SU-DHL-6 (cell line): ENCODE data around the gene TNFRSF1B.

Source experiments
- H2AFZ ChIP-seq: fragments of 200-600 bp; sonication (generic); 2 replicates; pipeline ENCODE4 v1.6.1; 2014; ENCODE audit warnings: low read depth, mild to moderate bottlenecking, moderate library complexity, mixed read lengths, antibody characterized with exemption, low read length; ENCODE audit not compliant: severe bottlenecking
- H3F3A ChIP-seq: fragments of 200-600 bp; shearing (Covaris generic); 2 replicates; pipeline ENCODE4 v1.6.0; 2016; ENCODE audit warnings: antibody characterized with exemption, mild to moderate bottlenecking; ENCODE audit not compliant: insufficient read depth
- H3K27ac ChIP-seq: fragments of 200-600 bp; sonication (generic); 2 replicates; pipeline ENCODE4 v1.5.1; 2016; ENCODE audit warnings: low read depth, mild to moderate bottlenecking, low read length, moderate library complexity, mixed read lengths
- H3K27me3 ChIP-seq: fragments of 200-600 bp; sonication (generic), shearing (Covaris generic); 2 replicates; pipeline ENCODE4 v1.6.0; 2014; ENCODE audit warnings: mild to moderate bottlenecking, low read length
- H3K36me3 ChIP-seq: fragments of 200-600 bp; sonication (generic); 2 replicates; pipeline ENCODE4 v1.6.1; 2014; ENCODE audit warnings: mild to moderate bottlenecking, low read length, mixed read lengths
- H3K4me2 ChIP-seq: fragments of 300-600, 200-600 bp; shearing (Covaris generic), sonication (generic); 2 replicates; pipeline ENCODE4 v1.6.0; 2014; ENCODE audit warnings: low read length, low read depth, mild to moderate bottlenecking; ENCODE audit not compliant: poor library complexity, severe bottlenecking
- H3K4me3 ChIP-seq: fragments of 200-600 bp; sonication (generic); 2 replicates; pipeline ENCODE4 v1.5.1; 2014; ENCODE audit warnings: antibody characterized with exemption, low read length, mild to moderate bottlenecking, mixed read lengths; ENCODE audit not compliant: insufficient read depth, poor library complexity, severe bottlenecking
- H3K79me2 ChIP-seq: fragments of 200-600 bp; sonication (generic); 2 replicates; pipeline ENCODE4 v1.6.1; 2014; ENCODE audit warnings: mild to moderate bottlenecking, low read length, moderate library complexity; ENCODE audit not compliant: insufficient read depth
- H3K9ac ChIP-seq: fragments of 200-600 bp; sonication (generic); 2 replicates; pipeline ENCODE4 v1.7.0; 2014; ENCODE audit warnings: mild to moderate bottlenecking, low read length
- H3K9me2 ChIP-seq: fragments of 200-600 bp; sonication (generic); replicated peaks from 2 replicates; pipeline ENCODE4 v1.6.1; 2014; ENCODE audit warnings: low read length; ENCODE audit not compliant: insufficient read depth
- H3K9me3 ChIP-seq: fragments of 200-600 bp; sonication (generic); 2 replicates; pipeline ENCODE4 v1.6.1; 2014; ENCODE audit warnings: low read length, mixed read lengths; ENCODE audit not compliant: insufficient read depth
- H4K20me1 ChIP-seq: fragments of 200-600 bp; sonication (generic); 2 replicates; pipeline ENCODE4 v1.6.1; 2014; ENCODE audit warnings: low read depth, mild to moderate bottlenecking, antibody characterized with exemption, low read length, moderate library complexity, mixed read lengths
- EZH2phosphoT487 ChIP-seq: fragments of 200-600 bp; sonication (generic), shearing (Covaris generic); conservative IDR thresholded peaks from 2 replicates; pipeline ENCODE4 v1.6.1; 2018; ENCODE audit warnings: mild to moderate bottlenecking, antibody characterized with exemption, low read length, moderate library complexity, mixed read lengths
- TF ChIP-seq, protein P1 (sequence below): fragments of 200-600 bp; sonication (generic); IDR thresholded peaks from one replicate; pipeline ENCODE4 v1.5.1; 2017; ENCODE audit warnings: antibody characterized with exemption, mild to moderate bottlenecking, low read length, moderate library complexity; ENCODE audit not compliant: insufficient read depth, poor library complexity, severe bottlenecking

Gene TNFRSF1B

DNA sequence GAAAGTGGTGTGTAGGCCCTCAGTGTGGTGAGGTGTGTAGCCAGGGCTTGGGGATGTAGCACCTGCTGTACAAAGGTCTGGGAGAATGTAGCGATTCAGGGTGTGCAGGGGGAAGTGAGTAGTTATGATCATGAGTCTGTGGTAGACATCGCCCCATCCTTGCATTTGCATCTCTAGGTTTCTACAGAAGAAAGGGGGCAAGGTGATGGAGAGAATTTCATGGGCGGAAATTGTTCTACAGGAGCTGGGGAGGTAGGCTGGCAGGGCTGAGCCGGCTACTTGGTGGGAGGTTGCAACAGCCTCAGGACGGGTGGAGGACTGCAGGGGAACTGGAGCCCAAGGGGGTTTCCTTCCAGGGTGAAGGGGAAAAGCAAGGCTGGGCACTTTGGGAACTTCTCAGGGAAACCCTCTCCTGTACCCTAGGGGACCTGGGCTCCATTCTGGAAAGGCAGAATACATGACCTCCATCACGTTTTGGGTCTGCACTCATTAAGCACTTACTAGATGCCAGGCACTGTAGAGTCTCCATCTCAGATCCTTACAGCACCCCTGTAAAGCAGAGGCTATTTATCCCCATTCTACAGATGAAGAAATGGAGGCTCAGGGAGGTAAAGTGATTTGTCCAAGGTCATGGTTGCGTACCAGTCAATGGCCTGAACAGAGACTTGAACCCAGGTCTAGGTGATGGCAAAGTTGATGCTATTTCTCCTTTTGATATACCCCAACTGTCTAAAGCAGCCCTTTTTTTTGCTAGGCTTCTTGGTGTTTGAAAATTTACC lies 14.5 kb upstream of the TNFRSF1B start:
- H3K4me2 ChIP-seq, result peak overlapping the region; percentile 77
- peak overlapping the region; percentile 94 for H3K27ac ChIP-seq
- TF ChIP-seq, protein P1, sequence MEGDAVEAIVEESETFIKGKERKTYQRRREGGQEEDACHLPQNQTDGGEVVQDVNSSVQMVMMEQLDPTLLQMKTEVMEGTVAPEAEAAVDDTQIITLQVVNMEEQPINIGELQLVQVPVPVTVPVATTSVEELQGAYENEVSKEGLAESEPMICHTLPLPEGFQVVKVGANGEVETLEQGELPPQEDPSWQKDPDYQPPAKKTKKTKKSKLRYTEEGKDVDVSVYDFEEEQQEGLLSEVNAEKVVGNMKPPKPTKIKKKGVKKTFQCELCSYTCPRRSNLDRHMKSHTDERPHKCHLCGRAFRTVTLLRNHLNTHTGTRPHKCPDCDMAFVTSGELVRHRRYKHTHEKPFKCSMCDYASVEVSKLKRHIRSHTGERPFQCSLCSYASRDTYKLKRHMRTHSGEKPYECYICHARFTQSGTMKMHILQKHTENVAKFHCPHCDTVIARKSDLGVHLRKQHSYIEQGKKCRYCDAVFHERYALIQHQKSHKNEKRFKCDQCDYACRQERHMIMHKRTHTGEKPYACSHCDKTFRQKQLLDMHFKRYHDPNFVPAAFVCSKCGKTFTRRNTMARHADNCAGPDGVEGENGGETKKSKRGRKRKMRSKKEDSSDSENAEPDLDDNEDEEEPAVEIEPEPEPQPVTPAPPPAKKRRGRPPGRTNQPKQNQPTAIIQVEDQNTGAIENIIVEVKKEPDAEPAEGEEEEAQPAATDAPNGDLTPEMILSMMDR, result no peak
- no peak for TF ChIP-seq EZH2phosphoT487

DNA sequence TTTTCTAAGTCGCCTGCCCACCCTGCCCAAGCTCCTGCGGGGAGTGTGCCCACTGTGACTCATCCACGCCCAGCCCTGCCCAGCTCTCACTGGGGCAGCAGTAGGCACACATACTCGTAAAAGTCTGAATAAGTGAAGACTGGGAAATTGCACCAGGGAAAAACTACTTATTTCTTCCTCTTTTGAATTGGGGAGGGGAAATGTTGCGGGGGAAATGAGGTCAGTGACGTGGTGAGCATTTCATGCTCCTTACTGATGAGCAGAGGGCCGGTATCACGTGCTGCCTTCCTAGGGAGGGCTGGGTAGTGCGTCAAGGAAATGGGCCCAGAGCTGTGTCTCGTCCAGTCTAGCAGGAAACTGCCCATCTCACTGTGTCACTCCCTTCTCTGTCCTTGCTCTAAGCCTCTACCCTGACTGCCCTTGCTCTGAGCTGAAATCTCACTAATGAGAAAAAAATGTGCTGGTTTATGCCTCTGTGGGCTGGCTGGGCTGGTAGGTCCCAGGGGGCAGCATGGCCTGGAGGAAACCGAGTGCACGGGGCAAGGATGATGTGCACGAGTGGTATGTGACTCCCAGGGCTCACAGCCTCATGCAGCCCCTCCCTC lies 13.5 kb upstream of the TNFRSF1B start:
- H3K4me2 ChIP-seq, result no peak overlapping the region

More for the DNA sequence above, 14.5 kb upstream of the TNFRSF1B start:
- H3K9ac ChIP-seq, result no peak overlapping the region
- no peaks in the 10 kb centered on the region for H4K20me1 ChIP-seq
- H3K79me2 ChIP-seq, result no peaks in the 10 kb centered on the region
- peaks cover 38% of the 10 kb centered on the region for H3F3A ChIP-seq
- H3K9me3 ChIP-seq, result no peaks in the 10 kb centered on the region
- no peaks in the 10 kb centered on the region for H3K36me3 ChIP-seq
- no peaks in the 10 kb centered on the region for H3K9me2 ChIP-seq
- no peak overlapping the region for H3K4me3 ChIP-seq
- H2AFZ ChIP-seq, result no peak overlapping the region
- H3K27me3 ChIP-seq, result no peaks in the 10 kb centered on the region

DNA sequence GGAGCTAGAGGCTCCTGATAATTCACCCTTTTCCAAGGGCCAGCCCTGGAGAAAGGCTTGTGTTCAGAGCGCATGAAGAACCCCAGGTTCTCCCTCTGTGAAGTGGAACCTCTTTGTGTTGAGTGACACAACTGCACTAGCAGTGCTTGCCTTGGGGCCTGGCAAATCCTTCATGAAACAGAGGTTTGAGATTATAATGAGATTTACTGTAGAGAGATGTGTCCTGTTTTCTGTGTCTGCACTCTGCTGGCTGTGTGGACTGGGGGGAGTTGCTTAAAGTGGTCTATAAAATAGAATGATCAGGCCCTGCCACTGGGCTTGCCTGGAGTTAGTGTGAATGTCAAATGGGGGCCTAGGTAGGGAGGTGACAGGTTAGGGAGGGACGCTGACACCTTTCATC lies 11.5 kb upstream of the TNFRSF1B start:
- H3K9me3 ChIP-seq, result no peaks in the 10 kb centered on the region
- no peaks in the 10 kb centered on the region for H3K79me2 ChIP-seq
- H2AFZ ChIP-seq, result no peak overlapping the region
- no peak overlapping the region for H3K4me3 ChIP-seq
- H3K9me2 ChIP-seq, result no peaks in the 10 kb centered on the region
- H3F3A ChIP-seq, result peaks cover 22% of the 10 kb centered on the region
- no peak overlapping the region for H3K9ac ChIP-seq
- no peak overlapping the region for H3K4me2 ChIP-seq
- no peaks in the 10 kb centered on the region for H3K27me3 ChIP-seq
- H4K20me1 ChIP-seq, result no peaks in the 10 kb centered on the region
- no peak overlapping the region for H3K27ac ChIP-seq
- TF ChIP-seq, protein P1, result no peak
- no peak for TF ChIP-seq EZH2phosphoT487
- no peaks in the 10 kb centered on the region for H3K36me3 ChIP-seq

More for the DNA sequence above, 13.5 kb upstream of the TNFRSF1B start:
- Histone ChIP-seq H3K9me2 (no peaks in the 10 kb centered on the region), H3K4me3 (no peak overlapping the region), H2AFZ (no peak overlapping the region), H3K79me2 (no peaks in the 10 kb centered on the region), H3K9me3 (no peaks in the 10 kb centered on the region), H4K20me1 (no peaks in the 10 kb centered on the region), H3K27me3 (no peaks in the 10 kb centered on the region), H3K36me3 (no peaks in the 10 kb centered on the region), H3K9ac (no peak overlapping the region), H3K27ac (no peak overlapping the region), H3F3A (peaks cover 38% of the 10 kb centered on the region)
- TF ChIP-seq EZH2phosphoT487, result no peak
- TF ChIP-seq, protein P1, result no peak
